GM23338 (cell line): ENCODE measurements around the gene PTAFR. TPM values are rescaled to one million over a fixed set of nuclear protein-coding genes. Genes with fewer than 3 reads are reported as not detected.
A peak's percentile ranks its signal among the peaks of the same experiment; 100 is the strongest.

Experiments
- ATAC-seq: fragments of 200-7000 bp; cut with Tn5 transposase; 3 replicates; pipeline ENCODE4 v1.9.1; 2020
- DNase-seq: peaks from one replicate; pipeline ENCODE4 v3.0.0-alpha.2; 2015; ENCODE audit warnings: low spot score
- H2AFZ ChIP-seq: fragments of 200-600 bp; sonication (generic); 2 replicates; pipeline ENCODE4 v1.8.0; 2016; ENCODE audit warnings: antibody characterized with exemption, mild to moderate bottlenecking, moderate library complexity
- H3F3A ChIP-seq: fragments of 200-600 bp; sonication (generic); replicated peaks from 2 replicates; pipeline ENCODE4 v1.8.0; 2017; ENCODE audit warnings: antibody characterized with exemption, mixed run types, low read depth
- H3K27ac ChIP-seq: fragments of 200-600 bp; sonication (generic); 2 replicates; pipeline ENCODE4 v1.6.1; 2016; ENCODE audit warnings: low read depth
- H3K27me3 ChIP-seq: fragments of 200-600 bp; sonication (generic); 2 replicates; pipeline ENCODE4 v1.8.0; 2016; ENCODE audit warnings: mild to moderate bottlenecking, mixed run types, moderate library complexity; ENCODE audit not compliant: insufficient read depth
- H3K36me3 ChIP-seq: fragments of 200-600 bp; sonication (generic); 2 replicates; pipeline ENCODE4 v1.8.0; 2016; ENCODE audit warnings: mild to moderate bottlenecking; ENCODE audit not compliant: insufficient read depth
- H3K4me1 ChIP-seq: fragments of 200-600 bp; sonication (generic); 2 replicates; pipeline ENCODE4 v1.8.0; 2016; ENCODE audit warnings: mild to moderate bottlenecking, moderate library complexity; ENCODE audit not compliant: insufficient read depth
- H3K4me2 ChIP-seq: fragments of 200-600 bp; sonication (generic); 2 replicates; pipeline ENCODE4 v1.7.1; 2017; ENCODE audit warnings: mixed run types
- H3K4me3 ChIP-seq: fragments of 200-600 bp; sonication (generic); 2 replicates; pipeline ENCODE4 v1.6.1; 2016; ENCODE audit warnings: mixed run types
- H3K79me2 ChIP-seq: fragments of 200-600 bp; sonication (generic); replicated peaks from 2 replicates; pipeline ENCODE4 v1.8.0; 2017; ENCODE audit warnings: mild to moderate bottlenecking; ENCODE audit not compliant: insufficient read depth
- H3K9me2 ChIP-seq: fragments of 200-600 bp; sonication (generic); 2 replicates; pipeline ENCODE4 v1.8.0; 2017; ENCODE audit not compliant: insufficient read depth
- H4K20me1 ChIP-seq: fragments of 200-600 bp; sonication (generic); replicated peaks from 2 replicates; pipeline ENCODE4 v1.8.0; 2017; ENCODE audit warnings: mild to moderate bottlenecking; ENCODE audit not compliant: insufficient read depth
- H3K27ac Mint-ChIP-seq: 2 replicates; pipeline ENCODE4 v1.8.0; 2020; ENCODE audit warnings: inconsistent platforms, mild to moderate bottlenecking, moderate library complexity, mixed read lengths
- H3K27me3 Mint-ChIP-seq: 3 replicates; pipeline ENCODE4 v1.8.0; 2022; ENCODE audit warnings: low read depth, mild to moderate bottlenecking, moderate library complexity, mixed read lengths, inconsistent platforms; ENCODE audit not compliant: insufficient read depth, poor library complexity
- H3K36me3 Mint-ChIP-seq: 3 replicates; pipeline ENCODE4 v1.8.0; 2021; ENCODE audit warnings: low read depth, mild to moderate bottlenecking, inconsistent platforms, moderate library complexity, mixed read lengths
- H3K4me1 Mint-ChIP-seq: 3 replicates; pipeline ENCODE4 v1.8.0; 2020; ENCODE audit warnings: mild to moderate bottlenecking, inconsistent platforms, mixed read lengths
- H3K4me3 Mint-ChIP-seq: 3 replicates; pipeline ENCODE4 v1.8.0; 2021; ENCODE audit warnings: moderate library complexity, mild to moderate bottlenecking, inconsistent platforms, mixed read lengths
- H3K9me3 Mint-ChIP-seq: 3 replicates; pipeline ENCODE4 v1.8.0; 2020; ENCODE audit warnings: moderate library complexity, mild to moderate bottlenecking, inconsistent platforms, mixed read lengths
- ETS1 ChIP-seq: IDR thresholded peaks from 2 replicates; pipeline ENCODE4 v1.6.1; 2016; ENCODE audit warnings: antibody characterized with exemption
- JUNB ChIP-seq: IDR thresholded peaks from one replicate; pipeline ENCODE4 v1.6.1; 2016; ENCODE audit warnings: antibody characterized with exemption; ENCODE audit not compliant: unreplicated experiment
- NANOG ChIP-seq: IDR thresholded peaks from 2 replicates; pipeline ENCODE4 v1.6.1; 2016; ENCODE audit warnings: antibody characterized with exemption, borderline replicate concordance
- STAT1 ChIP-seq: IDR thresholded peaks from one replicate; pipeline ENCODE4 v1.6.1; 2016; ENCODE audit warnings: antibody characterized with exemption; ENCODE audit not compliant: unreplicated experiment
- polyA plus RNA-seq: library from polyadenylated mRNA; unstranded; fragments of >200 nt; fragmentation: Nextera tagmentation; extraction: Ambion mirVana; gene quantifications from 2 replicates; pipeline ENCODE4 v1.2.1, GENCODE V29; 2016
- total RNA-seq: library from RNA; depleted of rRNA; stranded (reverse); fragments of >200 nt; shearing (Covaris generic); gene quantifications from 2 replicates; pipeline ENCODE4 v1.2.3, GENCODE V29; 2014
- TF ChIP-seq, protein P1 (sequence below): fragments of 250-450 bp; sonication (Bioruptor Pico); IDR thresholded peaks from 2 replicates; pipeline ENCODE4 v1.5.0; 2020; ENCODE audit warnings: mild to moderate bottlenecking, moderate library complexity

PTAFR gene
- total and polyA plus RNA-seq, 2 experiments from 2014 or later, result 0.29 to 0.76 TPM

DNA sequence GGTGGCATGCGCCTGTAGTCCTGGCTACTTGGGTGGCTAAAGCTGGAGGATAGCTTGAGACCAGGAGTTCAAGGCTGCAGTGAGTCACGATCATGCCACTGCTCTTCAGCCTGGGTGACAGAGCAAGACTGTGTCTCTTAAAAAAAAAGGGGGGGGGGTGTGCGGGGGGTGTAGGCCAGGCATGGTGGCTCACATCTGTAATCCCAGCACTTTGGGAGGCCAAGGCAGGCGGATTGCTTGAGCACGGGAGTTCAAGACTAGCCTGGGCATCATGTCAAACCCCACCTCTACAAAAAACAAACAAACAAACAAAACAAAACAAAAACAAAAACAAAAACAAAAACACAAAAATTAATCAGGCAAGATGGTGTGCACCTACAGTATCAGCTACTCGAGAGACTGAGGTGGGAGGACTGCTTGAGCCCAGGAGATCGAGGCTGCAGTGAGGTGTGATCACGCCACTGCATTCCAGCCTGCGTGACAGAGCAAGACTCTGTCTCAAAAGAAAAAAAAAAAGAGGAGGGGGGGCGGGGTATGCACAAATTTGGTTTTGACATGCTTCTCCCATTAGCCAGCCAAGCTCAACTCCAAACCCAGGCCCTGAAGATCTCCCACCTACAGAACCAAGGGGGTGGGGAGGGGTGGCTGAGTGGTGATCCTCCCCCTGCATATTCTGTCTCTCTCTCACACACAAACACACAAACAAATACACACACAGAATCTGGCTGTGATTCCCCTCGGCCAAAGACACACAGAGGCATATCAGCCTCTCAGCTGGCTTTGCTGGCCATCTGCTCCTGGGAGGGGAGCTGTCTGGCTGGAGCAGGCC, 3.1 kb downstream of the PTAFR start:
- Histone ChIP-seq H4K20me1 (no peaks in the 10 kb centered on the region), H3K4me3 (no peak overlapping the region), H2AFZ (0 out of 2 replicates have a peak overlapping the region, but pooled peaks have one; percentile 14), H3K4me2 (no peak overlapping the region), H3K36me3 (no peaks in the 10 kb centered on the region), H3K27ac (no peak overlapping the region), H3K79me2 (no peaks in the 10 kb centered on the region), H3K4me1 (no peaks in the 10 kb centered on the region; the same call in 1 of the 2 replicates), H3K9me2 (no peaks in the 10 kb centered on the region), H3F3A (no peaks in the 10 kb centered on the region), H3K27me3 (no peaks in the 10 kb centered on the region)
- Mint-ChIP-seq H3K9me3 (no peaks in the 10 kb centered on the region), H3K4me1 (peaks cover 15% of the 10 kb centered on the region), H3K27me3 (peaks cover 8% of the 10 kb centered on the region), H3K27ac (peak overlapping the region; percentile 37; the same call in 1 of the 2 replicates), H3K36me3 (no peaks in the 10 kb centered on the region), H3K4me3 (no peak overlapping the region)
- DNase-seq (no peak), ATAC-seq (no peak)
- TF ChIP-seq, protein P1, sequence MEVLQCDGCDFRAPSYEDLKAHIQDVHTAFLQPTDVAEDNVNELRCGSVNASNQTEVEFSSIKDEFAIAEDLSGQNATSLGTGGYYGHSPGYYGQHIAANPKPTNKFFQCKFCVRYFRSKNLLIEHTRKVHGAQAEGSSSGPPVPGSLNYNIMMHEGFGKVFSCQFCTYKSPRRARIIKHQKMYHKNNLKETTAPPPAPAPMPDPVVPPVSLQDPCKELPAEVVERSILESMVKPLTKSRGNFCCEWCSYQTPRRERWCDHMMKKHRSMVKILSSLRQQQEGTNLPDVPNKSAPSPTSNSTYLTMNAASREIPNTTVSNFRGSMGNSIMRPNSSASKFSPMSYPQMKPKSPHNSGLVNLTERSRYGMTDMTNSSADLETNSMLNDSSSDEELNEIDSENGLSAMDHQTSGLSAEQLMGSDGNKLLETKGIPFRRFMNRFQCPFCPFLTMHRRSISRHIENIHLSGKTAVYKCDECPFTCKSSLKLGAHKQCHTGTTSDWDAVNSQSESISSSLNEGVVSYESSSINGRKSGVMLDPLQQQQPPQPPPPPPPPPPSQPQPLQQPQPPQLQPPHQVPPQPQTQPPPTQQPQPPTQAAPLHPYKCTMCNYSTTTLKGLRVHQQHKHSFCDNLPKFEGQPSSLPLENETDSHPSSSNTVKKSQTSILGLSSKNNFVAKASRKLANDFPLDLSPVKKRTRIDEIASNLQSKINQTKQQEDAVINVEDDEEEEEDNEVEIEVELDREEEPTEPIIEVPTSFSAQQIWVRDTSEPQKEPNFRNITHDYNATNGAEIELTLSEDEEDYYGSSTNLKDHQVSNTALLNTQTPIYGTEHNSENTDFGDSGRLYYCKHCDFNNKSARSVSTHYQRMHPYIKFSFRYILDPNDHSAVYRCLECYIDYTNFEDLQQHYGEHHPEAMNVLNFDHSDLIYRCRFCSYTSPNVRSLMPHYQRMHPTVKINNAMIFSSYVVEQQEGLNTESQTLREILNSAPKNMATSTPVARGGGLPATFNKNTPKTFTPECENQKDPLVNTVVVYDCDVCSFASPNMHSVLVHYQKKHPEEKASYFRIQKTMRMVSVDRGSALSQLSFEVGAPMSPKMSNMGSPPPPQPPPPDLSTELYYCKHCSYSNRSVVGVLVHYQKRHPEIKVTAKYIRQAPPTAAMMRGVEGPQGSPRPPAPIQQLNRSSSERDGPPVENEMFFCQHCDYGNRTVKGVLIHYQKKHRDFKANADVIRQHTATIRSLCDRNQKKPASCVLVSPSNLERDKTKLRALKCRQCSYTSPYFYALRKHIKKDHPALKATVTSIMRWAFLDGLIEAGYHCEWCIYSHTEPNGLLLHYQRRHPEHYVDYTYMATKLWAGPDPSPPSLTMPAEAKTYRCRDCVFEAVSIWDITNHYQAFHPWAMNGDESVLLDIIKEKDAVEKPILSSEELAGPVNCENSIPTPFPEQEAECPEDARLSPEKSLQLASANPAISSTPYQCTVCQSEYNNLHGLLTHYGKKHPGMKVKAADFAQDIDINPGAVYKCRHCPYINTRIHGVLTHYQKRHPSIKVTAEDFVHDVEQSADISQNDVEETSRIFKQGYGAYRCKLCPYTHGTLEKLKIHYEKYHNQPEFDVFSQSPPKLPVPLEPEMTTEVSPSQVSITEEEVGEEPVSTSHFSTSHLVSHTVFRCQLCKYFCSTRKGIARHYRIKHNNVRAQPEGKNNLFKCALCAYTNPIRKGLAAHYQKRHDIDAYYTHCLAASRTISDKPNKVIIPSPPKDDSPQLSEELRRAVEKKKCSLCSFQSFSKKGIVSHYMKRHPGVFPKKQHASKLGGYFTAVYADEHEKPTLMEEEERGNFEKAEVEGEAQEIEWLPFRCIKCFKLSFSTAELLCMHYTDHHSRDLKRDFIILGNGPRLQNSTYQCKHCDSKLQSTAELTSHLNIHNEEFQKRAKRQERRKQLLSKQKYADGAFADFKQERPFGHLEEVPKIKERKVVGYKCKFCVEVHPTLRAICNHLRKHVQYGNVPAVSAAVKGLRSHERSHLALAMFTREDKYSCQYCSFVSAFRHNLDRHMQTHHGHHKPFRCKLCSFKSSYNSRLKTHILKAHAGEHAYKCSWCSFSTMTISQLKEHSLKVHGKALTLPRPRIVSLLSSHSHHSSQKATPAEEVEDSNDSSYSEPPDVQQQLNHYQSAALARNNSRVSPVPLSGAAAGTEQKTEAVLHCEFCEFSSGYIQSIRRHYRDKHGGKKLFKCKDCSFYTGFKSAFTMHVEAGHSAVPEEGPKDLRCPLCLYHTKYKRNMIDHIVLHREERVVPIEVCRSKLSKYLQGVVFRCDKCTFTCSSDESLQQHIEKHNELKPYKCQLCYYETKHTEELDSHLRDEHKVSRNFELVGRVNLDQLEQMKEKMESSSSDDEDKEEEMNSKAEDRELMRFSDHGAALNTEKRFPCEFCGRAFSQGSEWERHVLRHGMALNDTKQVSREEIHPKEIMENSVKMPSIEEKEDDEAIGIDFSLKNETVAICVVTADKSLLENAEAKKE (CRISPR knock-in tag), result no peak

DNA sequence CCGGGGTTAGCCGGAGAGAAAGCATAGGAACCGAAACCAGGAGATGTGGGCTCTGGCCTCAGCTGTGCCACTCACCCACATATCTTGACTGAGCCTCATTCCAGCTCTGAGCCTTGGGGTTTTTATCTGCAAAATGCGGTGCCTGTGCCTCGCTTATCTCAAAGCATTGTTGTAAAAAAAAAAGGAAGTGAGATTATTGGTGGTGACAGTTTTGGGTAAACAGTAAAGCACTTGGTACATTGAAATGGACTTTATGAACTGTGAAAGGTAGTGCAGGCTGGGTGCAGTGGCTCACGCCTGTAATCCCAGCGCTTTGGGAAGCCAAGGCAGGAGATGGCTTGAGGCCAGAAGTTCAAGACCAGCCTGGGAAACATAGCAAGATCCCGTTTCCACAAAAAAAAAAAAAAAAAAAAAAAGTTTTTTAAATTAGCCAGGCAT, 3.8 kb downstream of the PTAFR start:
- H3K27ac Mint-ChIP-seq, result no peak overlapping the region
- no peak for TF ChIP-seq ETS1
- TF ChIP-seq NANOG, result no peak
- TF ChIP-seq STAT1, result no peak
- no peak for TF ChIP-seq JUNB

More for the DNA sequence above, 3.8 kb downstream of the PTAFR start:
- H3K36me3 ChIP-seq, result no peaks in the 10 kb centered on the region
- Mint-ChIP-seq H3K36me3 (no peaks in the 10 kb centered on the region), H3K9me3 (no peaks in the 10 kb centered on the region), H3K4me3 (no peak overlapping the region), H3K4me1 (peaks cover 15% of the 10 kb centered on the region), H3K27me3 (peaks cover 8% of the 10 kb centered on the region)
- peak overlapping the region; percentile 72; the same call in 1 of the 2 replicates for H2AFZ ChIP-seq
- no peaks in the 10 kb centered on the region; the same call in 1 of the 2 replicates for H3K4me1 ChIP-seq
- DNase-seq (no peak), ATAC-seq (no peak)
- H3K4me2 ChIP-seq, result no peak overlapping the region
- no peaks in the 10 kb centered on the region for H3F3A ChIP-seq
- H3K4me3 ChIP-seq, result no peak overlapping the region
- H3K79me2 ChIP-seq, result no peaks in the 10 kb centered on the region
- no peak overlapping the region for H3K27ac ChIP-seq
- no peaks in the 10 kb centered on the region for H3K9me2 ChIP-seq
- H3K27me3 ChIP-seq, result no peaks in the 10 kb centered on the region
- H4K20me1 ChIP-seq, result no peaks in the 10 kb centered on the region
